ENCODE measurements around the gene CA11.
"Not testable (repeated sequence)": the region's sequence is repeated elsewhere in the genome, so short reads cannot be mapped to it uniquely, and the experiment has no call there.

Gene CA11

DNA sequence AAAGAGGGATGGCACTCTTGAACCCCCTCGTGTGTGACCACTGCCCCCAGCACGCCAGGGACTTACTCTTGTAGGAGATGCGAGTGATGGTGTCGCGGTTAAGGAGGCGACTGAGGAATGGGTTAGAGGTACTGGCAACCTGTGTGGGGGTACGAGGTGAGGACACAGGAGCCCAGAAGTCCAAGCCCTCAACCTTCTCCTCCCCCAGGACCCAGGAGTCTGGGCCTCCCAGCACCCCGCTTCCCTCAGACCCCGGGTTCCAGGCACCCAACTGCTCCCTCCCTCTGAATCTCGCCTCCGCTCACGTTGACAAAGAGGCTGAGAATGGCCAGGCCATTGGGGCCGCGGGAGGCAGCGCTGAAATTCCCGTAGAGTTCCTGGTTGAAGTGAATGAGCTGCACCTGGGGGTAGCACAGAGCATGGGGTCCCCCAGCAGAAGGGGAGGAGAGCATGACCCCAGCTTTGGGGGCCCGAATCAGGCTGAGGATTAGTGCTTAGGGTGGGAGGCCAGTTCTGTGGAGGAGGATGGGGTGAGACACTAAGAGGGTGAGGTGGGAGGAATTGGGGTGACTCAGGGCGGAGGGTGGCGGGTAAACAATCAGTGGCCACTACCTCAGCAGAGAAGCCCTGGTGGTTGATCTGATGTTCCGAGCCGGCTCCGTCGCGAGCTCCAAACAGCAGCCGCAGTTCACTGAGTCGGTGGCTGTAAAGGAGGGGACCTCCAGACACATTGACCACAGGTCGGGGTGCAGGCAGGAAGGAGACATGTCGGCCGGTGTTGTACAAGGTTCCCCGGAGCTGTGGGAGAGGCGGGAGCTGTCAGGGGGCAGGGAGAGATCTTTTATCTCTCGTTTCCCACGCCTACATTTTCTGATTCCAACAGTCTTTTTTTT, 6.3 kb downstream of the CA11 start:
- DNase-seq = no peak

DNA sequence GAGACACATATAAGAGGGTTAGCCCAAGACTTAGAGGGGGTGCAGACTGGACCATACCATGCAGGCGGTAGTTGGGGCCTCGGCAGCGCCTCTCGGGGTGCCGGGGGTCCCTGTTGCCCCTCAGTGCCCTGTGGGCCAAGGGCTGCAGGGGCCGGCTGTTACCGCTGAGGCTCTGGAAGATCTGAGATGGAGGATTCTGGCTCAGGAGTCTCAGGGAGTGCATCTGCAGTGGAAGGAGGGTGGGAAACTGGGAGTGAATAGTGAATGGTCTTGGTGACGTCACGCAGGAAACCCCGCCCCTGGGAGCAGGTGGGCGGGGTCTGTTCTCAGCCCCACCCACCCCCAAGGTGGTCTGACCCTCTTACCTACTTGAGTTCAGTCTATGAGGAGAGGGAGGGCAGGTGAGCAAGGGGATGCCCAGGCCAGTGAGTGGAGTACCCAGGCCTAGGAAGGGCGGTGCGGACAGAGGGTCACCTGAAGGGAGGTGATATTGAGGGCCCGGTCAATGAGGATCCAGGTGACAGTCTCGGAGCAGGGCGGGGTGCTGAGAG, 7.1 kb downstream of the CA11 start:
- no peak for DNase-seq

DNA sequence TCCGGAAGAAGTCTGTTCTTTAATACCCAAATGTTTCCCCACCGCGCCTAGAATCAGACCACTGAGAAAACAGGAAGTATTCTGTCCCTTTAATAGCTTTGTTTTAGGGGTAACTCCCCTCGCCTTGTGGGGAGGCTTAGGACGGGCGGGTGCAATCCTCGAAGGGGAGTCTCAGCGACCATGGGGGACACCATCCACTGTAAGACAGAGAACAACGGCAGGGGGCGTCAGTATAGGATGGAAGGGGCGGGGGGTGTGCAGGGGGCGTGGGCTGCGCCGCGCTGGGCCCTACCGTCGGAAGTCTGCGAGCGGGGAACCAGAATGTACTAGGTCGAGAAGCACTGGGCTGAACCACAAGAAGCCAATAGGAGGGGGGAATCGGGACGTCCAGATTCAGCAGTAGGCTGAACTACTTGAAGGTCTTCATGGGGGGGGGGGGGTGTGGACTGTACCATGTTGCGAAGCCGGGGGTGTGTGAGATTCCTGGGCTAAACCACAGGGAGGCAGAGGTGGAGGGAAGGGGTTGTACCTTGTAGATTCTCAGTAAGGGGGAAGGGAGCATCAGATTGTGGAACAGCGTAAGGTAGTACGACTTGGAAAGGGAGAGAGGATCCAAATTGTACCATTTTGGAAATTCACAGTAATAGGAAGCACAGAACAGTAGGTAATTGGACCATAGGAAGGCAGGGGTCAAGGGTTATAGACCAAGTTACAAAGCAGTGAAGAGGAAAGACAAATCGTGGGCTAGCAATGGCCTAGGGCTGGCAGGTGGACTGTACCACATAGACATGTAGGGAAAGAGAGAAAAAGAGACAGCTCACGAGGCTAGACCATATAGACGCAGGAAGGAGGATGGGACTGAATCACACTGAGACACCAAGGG, 7.8 kb downstream of the CA11 start:
- DNase-seq = peak; percentile 85

DNA sequence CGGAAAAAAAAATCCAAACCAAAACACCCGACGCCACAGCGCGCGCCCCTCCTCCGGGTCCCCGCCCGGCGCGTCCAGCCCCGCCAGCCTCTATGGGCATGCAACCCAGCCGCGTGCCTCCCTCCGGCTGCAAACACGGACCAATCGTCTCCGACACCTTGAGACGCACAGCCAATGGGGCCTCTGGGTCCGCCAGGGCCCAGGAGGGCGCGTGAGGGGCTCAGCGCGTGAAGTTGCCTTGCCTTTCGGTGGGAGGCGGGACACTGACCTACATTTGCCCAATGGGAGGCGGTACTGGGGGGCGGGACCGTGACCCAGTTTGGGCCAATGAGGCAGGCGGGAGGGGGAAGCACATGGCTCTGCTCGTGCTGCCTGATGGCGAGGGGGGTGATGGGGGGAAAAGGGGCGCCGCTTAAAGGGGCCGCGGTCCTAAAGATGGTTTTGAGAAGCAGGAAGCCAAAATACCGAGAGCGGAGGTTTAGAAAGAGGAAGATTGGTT, 8.5 kb downstream of the CA11 start:
- peak; percentile 100 for DNase-seq

DNA sequence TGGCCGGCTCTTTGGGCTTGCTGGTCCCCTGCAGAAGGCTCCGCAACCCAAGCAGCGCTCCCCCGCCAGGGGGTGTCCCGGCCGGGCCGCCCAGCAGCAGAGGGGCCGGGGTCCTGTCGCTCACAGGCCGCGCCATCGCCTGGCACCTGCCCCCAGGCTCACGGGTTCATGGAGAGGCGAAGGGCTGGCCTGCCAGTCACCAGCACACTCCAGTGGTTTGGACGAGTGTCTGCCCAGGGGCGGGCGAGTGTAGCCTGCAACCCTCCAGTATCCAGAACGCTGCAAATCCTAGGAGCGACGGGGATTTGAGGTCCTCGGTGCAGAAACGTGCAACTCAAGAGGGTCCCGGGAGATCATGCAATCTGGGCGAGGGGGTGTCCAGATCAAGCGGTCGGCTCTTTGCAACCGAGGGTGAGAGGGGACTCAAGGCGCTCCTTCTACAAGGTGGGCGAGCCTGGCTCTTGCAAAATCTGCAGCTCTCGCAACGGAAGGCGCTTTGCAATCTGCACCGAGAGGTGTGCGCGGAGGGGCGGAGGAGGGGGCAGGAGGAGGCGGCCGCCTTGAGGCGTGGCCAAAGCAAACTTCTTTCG, 9.0 kb downstream of the CA11 start, which contains the start of gene DBP:
Gene DBP (minus strand): TSS at position 521 of the 590 bp plus-strand sequence. CDS start 385 bp downstream, at position 136.
- DNase-seq = no peak

DNA sequence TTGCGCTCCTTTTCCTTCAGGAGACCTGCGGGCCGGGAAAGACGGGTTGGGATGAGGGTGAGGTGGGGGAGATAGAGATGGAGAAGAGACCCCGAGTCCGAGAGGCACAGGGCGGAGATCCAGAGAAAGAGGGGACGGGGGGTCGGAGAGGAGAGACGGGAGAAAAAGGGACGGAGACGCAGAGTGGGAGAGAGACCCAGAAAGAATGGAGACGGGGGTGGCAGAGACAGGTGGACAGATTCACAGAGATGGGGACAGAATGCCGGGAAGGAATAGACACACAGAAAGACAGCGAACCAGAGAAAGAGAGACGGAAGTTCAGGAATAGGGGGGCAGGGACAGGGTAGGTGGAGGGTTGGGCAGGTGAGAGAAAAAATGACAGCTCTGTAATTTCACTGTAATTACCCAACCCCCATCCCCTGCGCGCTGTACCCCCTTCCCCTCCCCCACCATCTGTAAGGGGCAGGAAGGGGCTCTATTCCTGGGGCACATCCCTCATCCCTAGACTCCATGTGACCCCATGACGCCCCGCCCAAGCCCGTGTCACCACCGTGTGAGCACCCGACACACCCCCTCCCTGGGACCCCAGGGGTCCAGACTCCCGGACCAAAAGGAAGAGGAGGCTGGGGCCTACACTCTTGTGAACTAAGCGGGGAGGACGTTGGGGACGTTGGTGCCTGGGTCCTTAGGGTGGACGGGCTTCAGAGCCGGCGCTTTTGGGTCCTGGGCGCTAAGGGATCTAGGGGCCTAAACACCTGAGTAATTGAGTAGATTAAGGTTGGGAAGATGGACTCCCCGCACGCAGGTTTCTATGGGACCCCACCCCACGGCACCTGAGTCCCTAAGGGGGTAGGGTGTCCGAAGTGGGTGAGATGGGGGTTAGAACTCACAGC, 9.8 kb downstream of the CA11 start:
- no peak for DNase-seq

DNA sequence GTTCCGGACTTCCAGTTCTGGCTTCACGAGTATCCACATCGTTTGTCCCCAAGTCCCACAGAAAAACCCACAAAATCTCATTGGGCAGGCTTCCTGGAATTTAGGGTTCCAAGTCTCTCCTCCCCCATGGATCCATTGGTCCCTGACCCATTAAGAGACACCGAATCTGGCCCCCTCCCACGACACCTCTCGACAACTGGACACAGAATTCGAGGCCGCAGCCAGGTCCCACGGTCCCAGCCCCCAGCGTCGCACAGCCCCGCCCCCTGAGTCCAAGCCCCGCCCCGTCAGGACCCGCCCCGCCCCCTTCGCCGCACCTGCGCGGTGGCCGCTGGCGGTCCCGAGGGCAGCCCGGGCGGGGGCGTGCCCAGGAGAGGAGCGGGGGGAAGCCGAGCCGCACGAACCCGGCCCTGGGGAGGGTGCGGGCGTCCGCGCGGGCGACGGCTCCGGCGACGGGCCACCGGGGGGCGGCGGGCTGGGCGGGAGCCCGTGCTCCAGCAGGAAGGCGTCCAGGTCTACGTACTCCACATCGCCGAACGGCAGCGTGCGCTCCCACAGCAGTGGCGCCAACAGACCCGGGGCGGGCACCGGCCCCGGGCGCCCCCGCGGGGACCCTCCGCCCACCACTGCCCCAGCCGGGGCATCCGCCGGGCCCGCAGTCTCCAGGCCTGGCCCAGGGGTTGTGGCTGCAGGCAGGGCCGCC, 10.6 kb downstream of the CA11 start:
- DNase-seq = no peak

DNA sequence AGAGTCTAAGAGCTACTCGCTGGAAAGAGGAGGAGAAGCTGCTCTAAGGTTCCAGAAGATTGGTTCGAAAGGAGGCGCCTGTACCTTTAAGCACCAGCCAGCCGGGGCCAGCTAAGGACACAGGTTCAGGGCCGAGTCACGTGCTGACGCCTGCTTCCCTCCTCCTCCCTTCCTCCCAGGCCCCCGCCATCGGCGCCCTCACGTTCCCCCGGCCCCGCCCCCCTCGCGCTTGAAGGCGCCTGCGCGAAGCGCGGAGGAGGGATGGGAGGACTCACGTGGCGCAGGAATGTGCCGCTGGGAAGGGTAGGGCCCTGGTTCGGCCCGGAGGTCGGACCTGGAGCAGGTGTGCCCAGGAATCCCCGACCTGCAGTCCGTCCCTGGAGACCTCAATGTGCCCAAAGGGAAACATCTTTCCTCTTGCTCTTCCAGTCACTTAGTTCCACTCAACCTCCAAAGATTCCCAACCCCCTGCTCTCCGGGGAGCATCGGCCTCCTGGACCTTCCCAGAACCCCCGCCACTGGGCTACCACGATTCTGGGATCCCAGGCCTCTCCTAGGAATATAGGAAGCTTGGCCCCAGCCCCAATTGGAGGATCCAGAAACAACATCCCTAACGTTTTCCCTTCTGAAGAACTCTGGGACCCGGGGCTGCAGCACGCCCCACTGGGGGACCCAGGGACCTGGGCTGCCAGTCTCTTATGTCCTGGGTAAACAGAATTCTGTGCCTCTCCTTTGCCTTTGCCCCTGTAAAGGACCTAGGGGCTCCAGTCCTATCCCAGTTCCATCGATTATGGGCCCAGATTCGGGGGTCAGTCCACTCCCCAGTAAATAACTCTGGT, 11.3 kb downstream of the CA11 start:
- DNase-seq = peak; percentile 93

DNA sequence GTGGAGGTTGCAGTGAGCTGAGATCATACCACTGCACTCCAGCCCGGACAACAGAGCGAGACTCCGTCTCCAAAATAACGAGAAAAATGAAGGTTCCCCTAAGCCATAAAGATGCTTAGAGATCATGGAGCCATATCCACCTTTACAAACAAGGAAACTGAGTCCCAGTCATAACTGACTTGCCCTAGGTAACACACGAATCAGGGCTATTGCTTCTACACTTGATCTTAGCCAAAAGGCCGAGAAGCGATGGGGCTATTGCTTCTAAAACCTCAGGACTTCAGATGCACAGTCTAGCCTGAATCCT, 12.0 kb downstream of the CA11 start:
- DNase-seq = no peak

DNA sequence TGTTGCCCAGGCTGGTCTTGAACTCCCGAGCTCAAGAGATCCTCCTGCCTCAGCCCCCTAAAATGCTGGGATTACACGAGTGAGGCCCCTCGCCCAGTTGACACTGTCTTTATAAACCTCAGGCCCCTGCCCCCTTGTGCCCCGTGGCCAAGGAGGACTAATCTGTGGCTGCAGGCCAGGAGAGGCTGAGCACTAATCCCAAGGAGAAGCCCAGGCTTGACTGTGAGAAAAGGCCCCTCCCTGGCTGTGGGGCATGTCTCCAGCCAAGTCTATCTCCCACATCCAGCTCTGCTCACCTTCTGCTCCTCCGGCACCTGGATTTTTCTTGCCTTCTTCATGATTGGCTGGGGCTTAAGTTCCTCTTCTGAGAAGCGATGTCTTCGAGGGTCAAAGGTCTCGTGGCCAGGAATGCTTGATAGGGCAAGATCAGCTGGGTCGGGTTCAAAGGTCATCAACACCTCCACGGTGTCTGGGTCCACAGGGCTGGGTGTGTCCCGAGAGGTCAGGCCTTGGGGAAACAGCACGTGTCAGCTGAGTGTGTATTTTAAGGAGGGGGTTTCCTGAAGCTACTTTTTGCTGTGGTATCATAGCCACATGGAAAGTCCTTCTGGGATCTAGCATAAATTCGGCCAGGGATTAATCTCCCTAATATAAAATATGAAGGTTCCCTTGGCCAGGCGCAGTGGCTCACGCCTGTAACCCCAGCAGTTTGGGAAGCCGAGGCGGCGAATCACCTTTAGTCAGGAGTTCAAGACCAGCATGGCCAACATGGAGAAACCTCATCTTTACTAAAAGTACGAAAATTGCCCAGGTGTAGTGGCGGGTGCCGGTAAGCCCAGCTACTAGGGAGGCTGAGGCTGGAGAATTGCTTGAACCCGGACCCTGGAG, 12.6 kb downstream of the CA11 start:
- DNase-seq = no peak

DNA sequence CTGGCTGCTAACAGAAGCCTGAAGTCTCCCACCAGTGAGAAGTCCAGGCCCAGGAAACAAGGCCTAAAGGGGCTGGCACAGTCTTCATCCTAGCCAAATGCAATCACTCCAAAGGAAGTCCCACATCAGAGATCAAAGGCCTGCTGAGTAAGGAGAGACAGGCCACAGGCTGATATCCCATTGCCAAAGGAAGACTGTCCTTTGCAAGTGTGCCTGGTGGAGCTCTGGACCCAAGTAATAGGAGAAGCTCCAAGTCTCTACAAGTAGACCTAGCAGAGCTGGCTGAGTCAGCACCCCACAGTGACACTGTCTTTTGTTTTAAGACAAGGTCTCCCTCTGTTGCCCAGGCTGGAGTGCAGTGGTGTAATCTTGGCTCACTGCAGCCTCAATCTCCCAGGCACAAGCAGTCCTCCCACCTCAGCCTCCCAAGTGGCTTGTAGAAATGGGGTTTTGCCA, 13.3 kb downstream of the CA11 start:
- DNase-seq = no peak

DNA sequence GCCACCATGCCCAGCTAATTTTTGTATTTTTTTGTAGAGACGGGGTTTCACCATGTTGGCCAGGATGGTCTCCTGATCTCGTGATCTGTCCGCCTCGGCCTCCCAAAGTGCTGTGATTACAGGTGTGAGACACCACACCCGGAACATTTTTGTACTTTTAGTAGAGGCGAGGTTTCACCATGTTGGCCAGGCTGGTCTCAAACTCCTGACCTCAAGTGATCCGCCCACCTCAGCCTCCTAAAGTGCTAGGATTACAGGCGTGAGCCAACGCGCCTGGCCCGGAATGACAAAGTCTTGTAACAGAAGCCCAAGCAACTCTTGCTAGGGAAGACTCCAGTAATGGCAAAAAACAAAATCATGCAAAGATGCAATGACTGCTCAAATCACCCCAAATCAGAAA, 13.7 kb downstream of the CA11 start:
- not testable (repeated sequence) for DNase-seq

DNA sequence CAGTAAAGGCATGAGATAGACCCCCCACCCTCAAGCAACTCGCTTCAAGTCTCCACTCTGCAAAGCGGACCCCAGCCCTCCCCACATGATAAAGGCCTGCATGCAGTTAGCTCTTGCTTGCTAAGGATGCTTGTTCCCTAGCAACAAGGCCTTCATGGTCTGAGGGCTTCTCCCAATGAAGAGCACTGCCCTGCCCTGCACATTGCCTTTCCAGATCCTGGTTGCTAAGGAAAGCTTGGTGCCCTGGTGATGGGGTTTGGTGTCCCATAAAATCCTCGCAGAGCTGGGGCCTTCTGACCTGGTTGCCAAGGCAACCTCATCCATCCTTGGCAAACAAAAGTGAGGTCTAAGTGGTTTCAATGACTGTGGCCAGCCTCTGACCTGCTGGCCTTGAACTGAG, 14.8 kb downstream of the CA11 start:
- DNase-seq = no peak

DNA sequence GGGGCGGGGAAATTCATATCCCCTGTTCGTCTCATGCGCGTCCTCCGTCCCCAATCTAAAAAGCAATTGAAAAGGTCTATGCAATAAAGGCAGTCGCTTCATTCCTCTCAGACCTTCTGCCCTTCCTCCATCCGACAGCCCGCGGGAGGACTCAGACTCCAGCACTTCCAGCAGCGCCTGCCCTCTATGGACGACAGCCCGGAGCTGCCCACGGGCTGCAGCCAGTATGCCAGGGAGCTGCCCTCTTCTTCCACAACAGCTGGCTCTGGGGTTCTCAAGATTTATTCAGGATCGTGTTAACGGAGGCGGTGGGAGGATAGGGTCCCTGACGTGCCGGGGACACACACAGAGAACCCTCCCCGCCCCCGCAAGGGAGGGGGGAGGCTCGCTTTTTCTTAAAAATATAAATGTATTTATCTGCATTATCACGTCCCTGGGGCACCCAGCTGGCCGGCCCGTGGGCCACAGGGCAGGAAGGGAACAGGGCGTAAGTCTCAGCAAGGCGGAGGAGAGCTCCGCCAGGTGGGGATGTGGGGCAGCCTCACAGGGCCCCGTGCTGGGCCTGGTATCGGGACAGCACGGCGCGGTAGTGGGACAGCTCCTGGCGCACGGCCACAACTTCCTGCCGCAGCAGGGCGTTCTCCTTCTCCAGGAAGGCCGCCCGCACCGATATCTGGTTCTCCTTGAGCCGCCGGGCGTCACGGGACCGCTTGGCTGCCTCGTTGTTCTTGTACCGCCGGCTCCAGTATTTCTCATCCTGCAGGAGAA, 15.5 kb downstream of the CA11 start:
- no peak for DNase-seq

DNA sequence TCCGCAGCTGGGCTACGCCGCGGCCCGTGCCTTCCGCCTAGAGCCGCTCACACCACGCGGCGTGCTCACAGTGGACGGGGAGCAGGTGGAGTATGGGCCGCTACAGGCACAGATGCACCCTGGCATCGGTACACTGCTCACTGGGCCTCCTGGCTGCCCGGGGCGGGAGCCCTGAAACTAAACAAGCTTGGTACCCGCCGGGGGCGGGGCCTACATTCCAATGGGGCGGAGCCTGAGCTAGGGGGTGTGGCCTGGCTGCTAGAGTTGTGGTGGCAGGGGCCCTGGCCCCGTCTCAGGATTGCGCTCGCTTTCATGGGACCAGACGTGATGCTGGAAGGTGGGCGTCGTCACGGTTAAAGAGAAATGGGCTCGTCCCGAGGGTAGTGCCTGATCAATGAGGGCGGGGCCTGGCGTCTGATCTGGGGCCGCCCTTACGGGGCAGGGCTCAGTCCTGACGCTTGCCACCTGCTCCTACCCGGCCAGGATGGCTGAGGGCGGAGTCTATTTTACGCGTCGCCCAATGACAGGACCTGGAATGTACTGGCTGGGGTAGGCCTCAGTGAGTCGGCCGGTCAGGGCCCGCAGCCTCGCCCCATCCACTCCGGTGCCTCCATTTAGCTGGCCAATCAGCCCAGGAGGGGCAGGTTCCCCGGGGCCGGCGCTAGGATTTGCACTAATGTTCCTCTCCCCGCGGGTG, 16.2 kb downstream of the CA11 start:
- no peak for DNase-seq

DNA sequence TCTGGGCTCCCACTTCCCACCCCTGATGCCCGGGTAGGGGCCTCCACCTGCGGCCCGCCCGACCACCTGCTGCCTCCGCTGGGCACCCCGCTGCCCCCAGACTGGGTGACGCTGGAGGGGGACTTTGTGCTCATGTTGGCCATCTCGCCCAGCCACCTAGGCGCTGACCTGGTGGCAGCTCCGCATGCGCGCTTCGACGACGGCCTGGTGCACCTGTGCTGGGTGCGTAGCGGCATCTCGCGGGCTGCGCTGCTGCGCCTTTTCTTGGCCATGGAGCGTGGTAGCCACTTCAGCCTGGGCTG, 16.7 kb downstream of the CA11 start:
- DNase-seq = no peak

DNA sequence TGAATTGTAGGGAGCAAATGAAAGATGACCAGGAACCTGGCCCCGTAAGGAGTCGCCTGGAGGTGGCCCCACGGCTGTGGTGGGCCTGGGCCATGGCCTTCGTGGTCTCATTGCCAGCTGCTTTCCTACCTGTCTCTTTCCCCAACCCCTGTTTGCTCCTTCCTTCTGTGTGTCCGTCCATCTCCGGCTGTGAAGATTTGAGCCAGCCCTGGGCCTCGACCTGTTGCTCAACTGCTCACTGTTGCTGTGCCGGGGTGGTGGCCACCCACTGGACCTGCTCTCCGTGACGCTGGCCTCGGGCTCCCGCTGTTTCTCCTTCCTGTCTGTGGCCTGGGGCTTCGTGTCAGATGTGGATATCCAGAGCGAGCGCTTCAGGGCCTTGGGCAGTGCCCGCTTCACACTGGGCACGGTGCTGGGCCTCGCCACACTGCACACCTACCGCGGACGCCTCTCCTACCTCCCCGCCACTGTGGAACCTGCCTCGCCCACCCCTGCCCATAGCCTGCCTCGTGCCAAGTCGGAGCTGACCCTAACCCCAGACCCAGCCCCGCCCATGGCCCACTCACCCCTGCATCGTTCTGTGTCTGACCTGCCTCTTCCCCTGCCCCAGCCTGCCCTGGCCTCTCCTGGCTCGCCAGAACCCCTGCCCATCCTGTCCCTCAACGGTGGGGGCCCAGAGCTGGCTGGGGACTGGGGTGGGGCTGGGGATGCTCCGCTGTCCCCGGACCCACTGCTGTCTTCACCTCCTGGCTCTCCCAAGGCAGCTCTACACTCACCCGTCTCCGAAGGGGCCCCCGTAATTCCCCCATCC, 17.3 kb downstream of the CA11 start:
- DNase-seq = no peak

Data from NCI-H226 (cell line).